A549 (cell line): Measurements from ENCODE around the gene ZNF274.

Experiments
- CHD4 ChIP-seq: fragments of 200-600 bp; sonication (generic); IDR thresholded peaks from 2 replicates; pipeline ENCODE4 v1.6.1; 2016; ENCODE audit warnings: antibody characterized with exemption, mild to moderate bottlenecking, borderline replicate concordance
- CTCF ChIP-seq: fragments of >200 bp; sonication (Bioruptor Twin); formaldehyde crosslinking; IDR thresholded peaks from 3 replicates; pipeline ENCODE4 v1.5.1; 2016
- EHF ChIP-seq: fragments of 250-450 bp; sonication (Bioruptor Pico); IDR thresholded peaks from 2 replicates; pipeline ENCODE4 v1.5.0; 2020; ENCODE audit warnings: mild to moderate bottlenecking
- ESRRA ChIP-seq: fragments of 150-350 bp; IDR thresholded peaks from 2 replicates; pipeline ENCODE4 v1.6.1; 2014; ENCODE audit warnings: mild to moderate bottlenecking, low read length, borderline replicate concordance
- FOSL2 ChIP-seq, 2 experiments: fragments of 450-650 bp in 1 of 2; fragments of >200 bp in 1 of 2; sonication (Bioruptor Twin) in 1 of 2; formaldehyde crosslinking; IDR thresholded peaks; 2 replicates each; pipeline versions ENCODE4 v1.5.0 to v1.6.1; 2016 to 2020; ENCODE audit warnings: mild to moderate bottlenecking in 1 of 2, moderate library complexity in 1 of 2
- KDM1A ChIP-seq: fragments of 200-600 bp; sonication (generic); IDR thresholded peaks from 2 replicates; pipeline ENCODE4 v1.6.1; 2016; ENCODE audit warnings: low read depth, mild to moderate bottlenecking
- MAFK ChIP-seq: fragments of 450-650 bp; IDR thresholded peaks from 2 replicates; pipeline ENCODE4 v1.6.1; 2014; ENCODE audit not compliant: partially characterized antibody
- NPAS2 ChIP-seq: fragments of 250-450 bp; sonication (Bioruptor Pico); IDR thresholded peaks from 2 replicates; pipeline ENCODE4 v1.8.0; 2022; ENCODE audit warnings: mild to moderate bottlenecking, moderate library complexity, borderline replicate concordance
- PBX3 ChIP-seq: IDR thresholded peaks from 2 replicates; pipeline ENCODE4 v1.6.1; 2012
- POLR2A ChIP-seq: IDR thresholded peaks from 2 replicates; pipeline ENCODE4 v1.6.1; 2012; ENCODE audit warnings: mild to moderate bottlenecking, low read length
- RAD21 ChIP-seq, 2 experiments: fragments of >200 bp in 1 of 2; sonication (Bioruptor Twin) in 1 of 2; formaldehyde crosslinking in 1 of 2; IDR thresholded peaks in 1 of 2; conservative IDR thresholded peaks in 1 of 2; 2 replicates in 1 of 2; 3 replicates in 1 of 2; pipeline ENCODE4 v1.6.1; 2012 to 2018; ENCODE audit warnings: inconsistent platforms in 1 of 2
- RFX5 ChIP-seq: fragments of 450-650 bp; IDR thresholded peaks from 2 replicates; pipeline ENCODE4 v1.7.1; 2014; ENCODE audit warnings: antibody characterized with exemption, mild to moderate bottlenecking, moderate library complexity

- TF ChIP-seq CTCF: no peak
- TF ChIP-seq MAFK: no peak
- no peak for TF ChIP-seq FOSL2 (IDR thresholded peaks at IDR 0.05)
- no peak for TF ChIP-seq FOSL2 (CRISPR knock-in tag; IDR thresholded peaks at IDR 0.05)
- no peak for TF ChIP-seq CHD4
- no peak for TF ChIP-seq NPAS2 (CRISPR knock-in tag)
- no peak for TF ChIP-seq POLR2A
- no peak for TF ChIP-seq PBX3
- TF ChIP-seq RAD21 (conservative IDR thresholded peaks at IDR 0.05 in 1 of 2, IDR thresholded peaks at IDR 0.05 in 1 of 2): no peak
- TF ChIP-seq ESRRA: no peak
- no peak for TF ChIP-seq EHF
- no peak for TF ChIP-seq RFX5
- TF ChIP-seq KDM1A: no peak
These were observed 34.2 kb downstream of the ZNF274 start for GRCh38 chr19:58217069-58217481.
